Liver (tissue), 9 donors: ENCODE data around the gene KLC3. TPM values are rescaled to one million over a fixed set of nuclear protein-coding genes. Genes with fewer than 3 reads are reported as not detected.
"Not testable (repeated sequence)": the region's sequence is repeated elsewhere in the genome, so short reads cannot be mapped to it uniquely, and the experiment has no call there.

Experiments used
- DNase-seq: peaks from one replicate; pipeline ENCODE4 v3.0.0-alpha.2; 2017; ENCODE audit warnings: low spot score
- H3K27ac ChIP-seq, 2 donors: one replicate each; pipeline ENCODE4 v1.7.0; 2013; ENCODE audit warnings: inconsistent platforms in 2 of 2, low read length in 2 of 2, control low read depth in 1 of 2, low read depth in 1 of 2, mild to moderate bottlenecking in 1 of 2
- H3K27me3 ChIP-seq, 4 donors: one replicate each; pipeline versions ENCODE4 v1.6.1 to v1.7.0; 2013; ENCODE audit warnings: low read length in 3 of 4, inconsistent platforms in 1 of 4, mild to moderate bottlenecking in 1 of 4, moderate library complexity in 1 of 4; ENCODE audit not compliant: control insufficient read depth in 4 of 4, insufficient read depth in 4 of 4
- H3K36me3 ChIP-seq, 4 donors: one replicate each; pipeline versions ENCODE4 v1.6.1 to v1.7.0; 2013; ENCODE audit warnings: low read length in 3 of 4, mild to moderate bottlenecking in 3 of 4, low read depth in 1 of 4, moderate library complexity in 1 of 4; ENCODE audit not compliant: control insufficient read depth in 4 of 4, insufficient read depth in 3 of 4
- H3K4me1 ChIP-seq, 4 donors: one replicate each; pipeline versions ENCODE4 v1.6.1 to v1.7.0; 2013; ENCODE audit warnings: low read length in 3 of 4, mild to moderate bottlenecking in 3 of 4, moderate library complexity in 1 of 4; ENCODE audit not compliant: control insufficient read depth in 4 of 4, insufficient read depth in 4 of 4
- H3K4me3 ChIP-seq, 3 donors: one replicate each; pipeline versions ENCODE4 v1.6.1 to v1.7.0; 2013; ENCODE audit warnings: low read length in 3 of 3, control low read depth in 1 of 3, low read depth in 1 of 3, mild to moderate bottlenecking in 1 of 3
- H3K9ac ChIP-seq, 2 donors: one replicate each; pipeline ENCODE4 v1.7.0; 2013; ENCODE audit warnings: low read length in 2 of 2, mild to moderate bottlenecking in 2 of 2, moderate library complexity in 2 of 2, control low read depth in 1 of 2, low read depth in 1 of 2
- H3K9me3 ChIP-seq, 4 donors: one replicate each; pipeline versions ENCODE4 v1.6.1 to v1.7.0; 2013; ENCODE audit warnings: low read length in 3 of 4; ENCODE audit not compliant: control insufficient read depth in 4 of 4
- EGR1 ChIP-seq, 2 donors: IDR thresholded peaks; 2 replicates each; pipeline ENCODE4 v1.6.1; 2016 to 2018; ENCODE audit warnings: antibody characterized with exemption in 2 of 2, low read depth in 2 of 2
- FOXA1 ChIP-seq: IDR thresholded peaks from 2 replicates; pipeline ENCODE4 v1.6.1; 2016; ENCODE audit warnings: antibody characterized with exemption
- FOXA2 ChIP-seq: IDR thresholded peaks from 2 replicates; pipeline ENCODE4 v1.6.1; 2016; ENCODE audit warnings: antibody characterized with exemption
- GABPA ChIP-seq, 2 donors: IDR thresholded peaks in 1 of 2; conservative IDR thresholded peaks in 1 of 2; 2 replicates each; pipeline ENCODE4 v1.6.1; 2016; ENCODE audit warnings: antibody characterized with exemption in 2 of 2, mild to moderate bottlenecking in 1 of 2, moderate library complexity in 1 of 2
- JUND ChIP-seq, 2 donors: IDR thresholded peaks; 2 replicates each; pipeline ENCODE4 v1.6.1; 2016; ENCODE audit warnings: antibody characterized with exemption in 2 of 2
- NR2F2 ChIP-seq: IDR thresholded peaks from 2 replicates; pipeline ENCODE4 v1.6.1; 2016; ENCODE audit warnings: antibody characterized with exemption
- RXRA ChIP-seq, 2 donors: IDR thresholded peaks; 2 replicates each; pipeline ENCODE4 v1.6.1; 2017 to 2018; ENCODE audit warnings: antibody characterized with exemption in 2 of 2, mild to moderate bottlenecking in 1 of 2
- YY1 ChIP-seq: IDR thresholded peaks from 2 replicates; pipeline ENCODE4 v1.6.1; 2016; ENCODE audit warnings: antibody characterized with exemption, mild to moderate bottlenecking
- whole genome bisulfite sequencing: extraction: QIAGEN DNeasy Blood & Tissue Kit; methylation state at CpG from one replicate; pipeline ENCODE4 v1.1.7; 2013; 5-methylcytosine and 5-hydroxymethylcytosine counted together
- polyA plus RNA-seq, 2 donors: library from polyadenylated mRNA; stranded (reverse) in 1 of 2; unstranded in 1 of 2; fragments of 200-250 nt in 1 of 2; fragments of >200 nt in 1 of 2; fragmentation: Nextera tagmentation in 1 of 2; extraction: Ambion mirVana in 1 of 2; gene quantifications; one replicate each; pipeline versions ENCODE4 v1.2.1 to v1.2.3, GENCODE V29; 2013 to 2015
- total RNA-seq, 2 donors: library from RNA; depleted of rRNA; stranded (reverse); fragments of >200 nt; gene quantifications; one replicate each; pipeline ENCODE4 v1.2.3, GENCODE V29; 2014
- TF ChIP-seq, protein P1 (sequence below): IDR thresholded peaks from 2 replicates; pipeline ENCODE4 v1.6.1; 2016; ENCODE audit warnings: antibody characterized with exemption
- TF ChIP-seq, protein P2 (sequence below): IDR thresholded peaks from 2 replicates; pipeline ENCODE4 v1.6.1; 2016; ENCODE audit warnings: antibody characterized with exemption
- TF ChIP-seq, protein P3 (sequence below): IDR thresholded peaks from 2 replicates; pipeline ENCODE4 v1.6.1; 2016; ENCODE audit warnings: antibody characterized with exemption, mild to moderate bottlenecking
- TF ChIP-seq, protein P4 (sequence below): fragments of 150-350 bp; IDR thresholded peaks from 2 replicates; pipeline ENCODE4 v1.5.1; 2017; ENCODE audit warnings: improper control_type of control experiment, low read depth, low read length; ENCODE audit not compliant: missing input control
- donor health status: healthy.
- donor health status: healthy.
- donor health status: healthy.
- donor health status: healthy.
- donor health status: healthy.

KLC3 gene
- total and polyA plus RNA-seq, 4 donors: 0.08 to 1.3 (median 0.08) TPM; not detected in 1

DNA sequence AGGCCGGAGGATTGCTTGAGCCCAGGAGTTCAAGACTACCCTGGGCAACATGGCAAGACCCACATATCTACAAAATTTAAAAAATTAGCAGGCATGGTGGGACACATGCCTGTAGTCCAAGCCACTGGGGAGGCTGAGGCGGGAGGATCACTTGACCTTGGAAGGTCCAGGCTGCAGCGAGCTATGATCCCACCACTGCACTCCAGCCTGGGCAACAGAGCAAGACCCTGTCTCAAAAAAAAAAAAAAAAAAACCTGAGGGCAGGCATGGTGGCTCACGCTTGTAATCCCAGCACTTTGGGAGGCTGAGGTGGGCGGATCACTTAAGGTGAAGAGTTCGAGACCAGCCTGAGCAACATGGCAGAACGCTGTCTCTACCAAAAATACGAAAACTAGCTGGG, 31.2 kb upstream of the KLC3 start:
- not testable (repeated sequence) for H3K9ac ChIP-seq, H3K4me1 ChIP-seq
- WGBS: 95% methylated on average over 8 of the region's 8 CpGs

DNA sequence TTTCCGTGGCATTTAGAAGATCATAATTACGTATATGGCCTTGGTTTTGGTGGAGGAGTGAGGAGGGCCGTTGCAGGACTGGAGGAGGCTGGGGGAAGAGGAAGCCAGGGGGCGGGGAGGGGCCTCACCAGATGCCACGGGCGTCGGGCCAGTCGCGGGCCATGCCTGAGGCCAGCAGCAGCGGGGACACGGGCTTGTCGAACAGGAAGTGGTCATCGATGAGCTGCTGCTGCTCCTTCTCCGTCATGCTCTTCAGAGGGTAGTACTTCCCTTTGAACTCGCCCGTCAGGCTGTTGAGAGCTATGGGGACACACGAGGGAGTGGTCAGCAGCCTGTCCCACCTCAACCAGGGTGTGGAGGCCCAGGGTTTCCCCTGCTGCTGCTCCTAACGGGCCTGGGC, 28.9 kb upstream of the KLC3 start:
- 61% methylated on average over 18 of the region's 18 CpGs for WGBS

More for the DNA sequence above, 31.2 kb upstream of the KLC3 start:
- H3K9me3 ChIP-seq, H3K4me3 ChIP-seq, H3K27me3 ChIP-seq, DNase-seq, H3K27ac ChIP-seq, H3K36me3 ChIP-seq: not testable (repeated sequence)

DNA sequence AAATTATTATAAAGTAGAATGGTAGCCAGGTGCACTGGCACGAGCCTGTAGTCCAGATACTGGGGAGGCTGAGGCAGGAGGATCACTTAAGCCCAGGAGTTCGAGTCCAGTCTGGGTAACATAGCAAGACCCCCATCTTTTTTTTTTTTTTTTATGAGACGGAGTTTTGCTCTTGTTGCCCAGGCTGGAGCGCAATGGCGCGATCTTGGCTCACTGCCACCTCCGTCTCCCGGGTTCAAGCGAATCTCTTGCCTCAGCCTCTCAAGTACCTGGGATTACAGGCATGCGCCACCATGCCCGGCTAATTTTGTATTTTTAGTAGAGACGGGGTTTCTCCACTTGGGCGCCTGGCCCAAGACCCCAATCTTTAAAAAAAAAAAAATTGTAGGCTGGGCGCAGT, 28.3 kb upstream of the KLC3 start:
- H3K4me3 ChIP-seq, H3K9ac ChIP-seq, H3K36me3 ChIP-seq, H3K4me1 ChIP-seq, H3K27me3 ChIP-seq, H3K27ac ChIP-seq, H3K9me3 ChIP-seq, DNase-seq: not testable (repeated sequence)
- 96% methylated on average over 14 of the region's 14 CpGs for WGBS

More for the DNA sequence above, 28.9 kb upstream of the KLC3 start:
- no peak for DNase-seq
- Histone ChIP-seq H3K9me3 (no peaks in the 10 kb centered on the region), H3K27ac (no peak overlapping the region), H3K4me3 (no peak overlapping the region), H3K36me3 (no peaks in the 10 kb centered on the region), H3K4me1 (no peaks in the 10 kb centered on the region), H3K27me3 (no peaks in the 10 kb centered on the region), H3K9ac (no peak overlapping the region)
- TF ChIP-seq EGR1 (IDR thresholded peaks at IDR 0.05; ENCODE audit: low read depth in 2 of 2): no peak
- TF ChIP-seq FOXA1: no peak
- TF ChIP-seq GABPA (IDR thresholded peaks at IDR 0.05 in 1 of 2, conservative IDR thresholded peaks at IDR 0.05 in 1 of 2): peak; percentile 42 to 62
- TF ChIP-seq YY1: no peak
- TF ChIP-seq, protein P1, sequence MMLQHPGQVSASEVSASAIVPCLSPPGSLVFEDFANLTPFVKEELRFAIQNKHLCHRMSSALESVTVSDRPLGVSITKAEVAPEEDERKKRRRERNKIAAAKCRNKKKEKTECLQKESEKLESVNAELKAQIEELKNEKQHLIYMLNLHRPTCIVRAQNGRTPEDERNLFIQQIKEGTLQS: no peak
- TF ChIP-seq, protein P2, sequence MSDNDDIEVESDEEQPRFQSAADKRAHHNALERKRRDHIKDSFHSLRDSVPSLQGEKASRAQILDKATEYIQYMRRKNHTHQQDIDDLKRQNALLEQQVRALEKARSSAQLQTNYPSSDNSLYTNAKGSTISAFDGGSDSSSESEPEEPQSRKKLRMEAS: no peak

DNA sequence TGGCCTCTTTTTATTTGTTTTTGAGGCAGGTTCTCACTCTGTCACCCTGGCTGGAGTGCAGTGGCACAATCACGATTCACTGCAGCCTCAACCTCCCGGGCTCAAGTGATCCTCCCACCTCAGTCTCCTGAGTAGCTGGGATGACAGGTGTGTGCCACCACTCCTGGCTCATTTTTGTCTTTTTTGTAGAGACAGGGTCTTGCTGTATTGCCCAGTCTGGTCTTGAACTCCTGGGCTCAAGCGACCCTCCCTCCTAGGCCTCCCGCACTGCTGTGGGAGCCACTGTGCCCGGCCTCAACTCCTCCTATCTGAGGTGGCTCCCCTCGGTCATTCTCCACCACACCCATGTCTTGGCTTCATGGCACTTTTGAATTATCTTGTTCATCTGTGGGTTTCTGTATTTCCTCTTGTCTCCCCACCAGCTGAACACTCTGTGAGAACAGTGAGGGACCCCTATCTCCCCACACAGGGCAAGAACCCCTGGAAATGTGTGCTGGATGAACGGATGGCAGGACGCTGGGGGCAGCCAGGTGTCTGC, 25.8 kb upstream of the KLC3 start:
- WGBS: 81% methylated on average over 8 of the region's 8 CpGs
- H3K9me3 ChIP-seq: no peaks in the 10 kb centered on the region
- H3K4me1 ChIP-seq: no peaks in the 10 kb centered on the region
- TF ChIP-seq RXRA (IDR thresholded peaks at IDR 0.05) (no peak), FOXA2 (no peak), JUND (IDR thresholded peaks at IDR 0.05) (no peak), NR2F2 (no peak)
- TF ChIP-seq, protein P2: no peak
- TF ChIP-seq, protein P3, sequence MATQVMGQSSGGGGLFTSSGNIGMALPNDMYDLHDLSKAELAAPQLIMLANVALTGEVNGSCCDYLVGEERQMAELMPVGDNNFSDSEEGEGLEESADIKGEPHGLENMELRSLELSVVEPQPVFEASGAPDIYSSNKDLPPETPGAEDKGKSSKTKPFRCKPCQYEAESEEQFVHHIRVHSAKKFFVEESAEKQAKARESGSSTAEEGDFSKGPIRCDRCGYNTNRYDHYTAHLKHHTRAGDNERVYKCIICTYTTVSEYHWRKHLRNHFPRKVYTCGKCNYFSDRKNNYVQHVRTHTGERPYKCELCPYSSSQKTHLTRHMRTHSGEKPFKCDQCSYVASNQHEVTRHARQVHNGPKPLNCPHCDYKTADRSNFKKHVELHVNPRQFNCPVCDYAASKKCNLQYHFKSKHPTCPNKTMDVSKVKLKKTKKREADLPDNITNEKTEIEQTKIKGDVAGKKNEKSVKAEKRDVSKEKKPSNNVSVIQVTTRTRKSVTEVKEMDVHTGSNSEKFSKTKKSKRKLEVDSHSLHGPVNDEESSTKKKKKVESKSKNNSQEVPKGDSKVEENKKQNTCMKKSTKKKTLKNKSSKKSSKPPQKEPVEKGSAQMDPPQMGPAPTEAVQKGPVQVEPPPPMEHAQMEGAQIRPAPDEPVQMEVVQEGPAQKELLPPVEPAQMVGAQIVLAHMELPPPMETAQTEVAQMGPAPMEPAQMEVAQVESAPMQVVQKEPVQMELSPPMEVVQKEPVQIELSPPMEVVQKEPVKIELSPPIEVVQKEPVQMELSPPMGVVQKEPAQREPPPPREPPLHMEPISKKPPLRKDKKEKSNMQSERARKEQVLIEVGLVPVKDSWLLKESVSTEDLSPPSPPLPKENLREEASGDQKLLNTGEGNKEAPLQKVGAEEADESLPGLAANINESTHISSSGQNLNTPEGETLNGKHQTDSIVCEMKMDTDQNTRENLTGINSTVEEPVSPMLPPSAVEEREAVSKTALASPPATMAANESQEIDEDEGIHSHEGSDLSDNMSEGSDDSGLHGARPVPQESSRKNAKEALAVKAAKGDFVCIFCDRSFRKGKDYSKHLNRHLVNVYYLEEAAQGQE: no peak
- TF ChIP-seq, protein P4, sequence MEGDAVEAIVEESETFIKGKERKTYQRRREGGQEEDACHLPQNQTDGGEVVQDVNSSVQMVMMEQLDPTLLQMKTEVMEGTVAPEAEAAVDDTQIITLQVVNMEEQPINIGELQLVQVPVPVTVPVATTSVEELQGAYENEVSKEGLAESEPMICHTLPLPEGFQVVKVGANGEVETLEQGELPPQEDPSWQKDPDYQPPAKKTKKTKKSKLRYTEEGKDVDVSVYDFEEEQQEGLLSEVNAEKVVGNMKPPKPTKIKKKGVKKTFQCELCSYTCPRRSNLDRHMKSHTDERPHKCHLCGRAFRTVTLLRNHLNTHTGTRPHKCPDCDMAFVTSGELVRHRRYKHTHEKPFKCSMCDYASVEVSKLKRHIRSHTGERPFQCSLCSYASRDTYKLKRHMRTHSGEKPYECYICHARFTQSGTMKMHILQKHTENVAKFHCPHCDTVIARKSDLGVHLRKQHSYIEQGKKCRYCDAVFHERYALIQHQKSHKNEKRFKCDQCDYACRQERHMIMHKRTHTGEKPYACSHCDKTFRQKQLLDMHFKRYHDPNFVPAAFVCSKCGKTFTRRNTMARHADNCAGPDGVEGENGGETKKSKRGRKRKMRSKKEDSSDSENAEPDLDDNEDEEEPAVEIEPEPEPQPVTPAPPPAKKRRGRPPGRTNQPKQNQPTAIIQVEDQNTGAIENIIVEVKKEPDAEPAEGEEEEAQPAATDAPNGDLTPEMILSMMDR: no peak
- H3K4me3 ChIP-seq: no peak overlapping the region
- no peaks in the 10 kb centered on the region for H3K36me3 ChIP-seq
- no peak overlapping the region for H3K9ac ChIP-seq
- H3K27ac ChIP-seq: no peak overlapping the region
- no peaks in the 10 kb centered on the region for H3K27me3 ChIP-seq
- no peak for DNase-seq
